T-helper 2 cell treated with Interferon-gamma antibody and Interleukin-4, amounts not matched to agents 100 ng/mL and 5 ng/mL, for 36 hours (primary cell): Measurements from ENCODE around the gene RAD51B. TPM values are rescaled to one million over a fixed set of nuclear protein-coding genes. Genes with fewer than 3 reads are reported as not detected.

Experiments
- intact Hi-C: fragments of 100-400 bp; cut with micrococcal nuclease; formaldehyde crosslinking; loops from one replicate; pipeline ENCODE4 v1.15.1; 2023
- total RNA-seq: library from RNA; stranded (reverse); gene quantifications from 2 replicates; pipeline ENCODE4 v1.2.3, GENCODE V29; 2022

RAD51B gene
- total RNA-seq, 1 donor from 2014 or later, result 31.7 TPM

- intact Hi-C loops, result no loop called here
Observed at GRCh38 chr14:68394118-68394763, 574.7 kb downstream of the RAD51B start.

DNA sequence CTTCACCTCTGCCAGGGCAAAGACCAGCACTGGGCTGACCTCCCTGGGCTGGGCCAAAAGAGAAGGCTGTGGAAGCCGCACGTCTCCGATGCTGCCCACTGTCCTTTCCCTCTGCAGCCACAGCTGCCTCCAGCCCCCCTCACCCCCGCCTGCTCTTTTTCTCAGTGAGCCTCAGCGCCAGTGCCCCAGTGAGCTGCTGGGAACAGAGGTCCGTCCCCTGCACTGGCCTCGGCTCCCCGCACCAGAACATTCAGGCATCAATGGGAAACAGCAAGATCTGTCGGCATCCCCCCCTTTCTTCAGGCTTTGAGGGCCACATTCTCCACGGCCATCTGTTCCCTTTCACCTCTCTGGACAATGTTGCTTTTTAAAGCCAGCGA, 575.2 kb downstream of the RAD51B start:
- intact Hi-C loops, result no loop called here

DNA sequence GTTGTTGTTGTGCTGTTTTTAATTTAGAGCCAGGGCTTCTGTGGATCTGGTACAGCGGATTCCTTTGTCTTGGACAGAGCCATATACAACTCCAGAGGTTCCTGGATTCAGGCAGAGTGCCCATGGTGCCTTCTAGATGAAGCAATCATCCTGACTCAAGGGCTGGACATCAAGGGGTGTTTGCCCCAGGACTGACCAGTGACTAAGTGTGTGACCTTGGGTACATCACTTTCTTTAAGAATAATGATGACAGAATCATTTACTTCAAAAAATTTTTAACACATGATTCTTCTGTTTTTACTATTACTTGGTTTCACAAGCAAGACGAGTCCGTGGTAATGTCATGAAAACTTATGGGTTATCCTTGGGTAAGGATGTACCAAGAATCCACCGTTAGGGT, 576.0 kb downstream of the RAD51B start:
- intact Hi-C loops, result no loop called here

DNA sequence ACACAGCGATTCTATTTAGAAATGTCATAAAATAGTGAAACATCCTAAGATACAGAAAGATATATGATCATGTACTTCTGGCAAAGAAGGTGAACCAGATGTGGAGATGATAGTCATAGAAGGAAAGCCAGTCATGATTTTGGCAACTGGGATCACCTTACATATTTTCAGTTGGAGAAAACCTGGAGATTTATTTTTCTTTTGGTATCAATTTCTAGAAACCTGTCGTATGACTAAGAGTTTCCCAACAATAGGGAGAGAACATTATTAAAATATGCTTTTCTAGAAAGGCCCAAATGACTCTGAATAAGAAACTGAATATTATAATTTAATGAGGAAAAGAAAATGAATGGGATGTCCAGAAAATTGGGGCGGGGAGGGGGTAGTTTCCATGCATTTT, 576.9 kb downstream of the RAD51B start:
- intact Hi-C loops, result no loop called here

DNA sequence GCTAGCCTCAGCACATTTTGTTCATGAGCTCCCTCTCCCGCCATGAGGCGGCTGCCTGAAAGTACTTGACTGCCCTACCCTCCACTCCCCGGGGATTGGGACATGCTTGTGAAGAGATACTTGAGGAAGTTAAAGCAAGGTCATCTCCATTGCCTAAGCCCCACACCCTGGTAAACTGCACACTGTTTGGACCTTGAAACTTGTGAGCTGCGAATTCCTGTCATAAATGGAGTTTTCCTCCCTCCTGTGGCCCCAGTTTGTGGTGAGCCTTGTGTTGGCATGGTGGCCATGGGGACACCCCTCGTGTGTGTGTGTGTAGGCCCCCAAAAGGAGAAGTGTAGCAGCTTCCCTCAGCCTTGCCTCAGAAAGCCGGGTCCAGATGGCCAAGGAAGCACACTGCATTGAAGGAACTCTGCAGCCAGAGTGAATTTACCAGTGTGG, 577.8 kb downstream of the RAD51B start:
- intact Hi-C loops, result no loop called here

- intact Hi-C loops, result no loop called here
Observed at GRCh38 chr14:68397822-68398221, 578.2 kb downstream of the RAD51B start.

DNA sequence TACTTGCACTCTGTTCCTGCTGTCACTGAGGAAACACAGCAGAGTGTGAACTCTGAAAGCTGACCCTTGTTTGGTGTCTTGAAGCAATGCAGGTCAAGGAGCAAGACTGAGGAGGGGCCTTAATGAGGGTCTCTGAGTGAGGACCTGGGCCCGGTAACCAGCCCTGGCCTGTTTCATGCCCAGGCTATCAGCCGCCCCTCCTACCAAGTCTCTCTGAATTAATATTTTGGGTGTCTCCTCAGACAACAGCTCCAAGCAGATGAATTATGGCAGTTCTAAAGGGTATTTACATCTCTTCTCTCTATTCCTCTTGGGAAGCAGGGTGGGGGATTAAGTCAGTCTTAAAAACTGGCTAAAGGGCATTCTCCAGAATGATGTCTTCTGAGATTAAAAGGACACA, 578.8 kb downstream of the RAD51B start:
- intact Hi-C loops, result no loop called here

DNA sequence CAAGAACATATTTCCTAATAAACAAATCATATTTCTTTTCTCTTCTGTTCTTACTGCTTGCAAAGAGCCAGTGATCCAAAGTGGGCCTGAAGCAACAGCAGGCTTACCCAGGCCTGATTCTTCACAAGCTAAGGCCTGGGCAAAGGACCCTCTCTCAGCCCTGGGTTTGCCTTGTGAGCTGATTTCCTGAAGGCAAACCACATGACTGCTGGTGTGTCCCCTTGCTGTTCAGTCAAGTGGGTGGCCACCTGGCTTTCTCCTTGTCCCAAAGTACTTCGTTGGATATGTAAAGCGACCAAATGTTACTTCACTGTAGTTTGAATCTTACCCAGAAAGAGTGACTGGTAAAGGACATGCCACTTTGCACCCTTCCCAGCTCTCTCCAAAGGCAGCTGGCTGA, 580.4 kb downstream of the RAD51B start:
- intact Hi-C loops, result no loop called here

GRCh38 chr14:68401317-68401716, 581.7 kb downstream of the RAD51B start:
- intact Hi-C loops, result no loop called here

DNA sequence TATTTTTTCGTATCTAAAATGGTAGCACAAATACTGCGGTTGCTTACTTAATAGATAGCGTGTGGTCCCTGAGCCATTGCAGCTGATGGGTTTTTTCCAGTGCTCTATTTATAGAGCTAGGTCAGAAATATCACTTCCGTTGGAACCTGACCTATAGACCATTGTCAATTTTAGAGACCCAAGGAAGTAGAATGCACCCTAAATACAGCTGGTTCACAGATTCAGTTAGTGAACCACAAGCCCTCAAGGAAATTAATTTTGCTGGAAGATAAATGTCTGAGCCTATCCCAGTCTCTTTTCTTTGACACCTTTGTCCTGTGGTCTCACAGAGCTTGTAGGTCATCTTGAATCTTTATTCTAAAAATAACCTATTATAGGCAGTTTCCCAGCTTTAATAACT, 582.3 kb downstream of the RAD51B start:
- intact Hi-C loops, result no loop called here

- intact Hi-C loops, result no loop called here
Observed at GRCh38 chr14:68402525-68403101, 583.0 kb downstream of the RAD51B start.

GRCh38 chr14:68403191-68404145, 583.9 kb downstream of the RAD51B start:
- intact Hi-C loops, result no loop called here

DNA sequence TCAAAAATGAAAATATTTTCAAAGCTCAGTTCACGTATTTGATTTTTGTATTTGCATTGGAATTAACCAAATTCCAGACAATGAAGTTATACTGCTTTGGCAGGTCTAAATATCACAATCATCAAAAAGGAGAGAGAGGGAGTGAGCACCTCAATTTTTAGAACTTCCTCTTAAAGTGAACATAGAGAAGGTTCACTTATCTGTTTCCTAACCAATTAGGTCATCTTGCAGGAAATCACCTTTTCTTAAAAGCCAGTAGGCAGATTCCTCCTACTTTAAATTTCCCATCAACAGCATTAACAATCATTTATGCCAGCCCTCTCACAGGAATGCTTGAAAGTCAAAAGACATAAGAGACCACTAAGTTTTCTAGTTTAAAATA, 584.6 kb downstream of the RAD51B start:
- intact Hi-C loops, result no loop called here

GRCh38 chr14:68404652-68405183, 585.1 kb downstream of the RAD51B start:
- intact Hi-C loops, result no loop called here

- intact Hi-C loops, result no loop called here
Observed at GRCh38 chr14:68405961-68406360, 586.4 kb downstream of the RAD51B start.

- intact Hi-C loops, result no loop called here
Observed at GRCh38 chr14:68407285-68407684, 587.7 kb downstream of the RAD51B start.

GRCh38 chr14:68407825-68408224, 588.2 kb downstream of the RAD51B start:
- intact Hi-C loops, result no loop called here

DNA sequence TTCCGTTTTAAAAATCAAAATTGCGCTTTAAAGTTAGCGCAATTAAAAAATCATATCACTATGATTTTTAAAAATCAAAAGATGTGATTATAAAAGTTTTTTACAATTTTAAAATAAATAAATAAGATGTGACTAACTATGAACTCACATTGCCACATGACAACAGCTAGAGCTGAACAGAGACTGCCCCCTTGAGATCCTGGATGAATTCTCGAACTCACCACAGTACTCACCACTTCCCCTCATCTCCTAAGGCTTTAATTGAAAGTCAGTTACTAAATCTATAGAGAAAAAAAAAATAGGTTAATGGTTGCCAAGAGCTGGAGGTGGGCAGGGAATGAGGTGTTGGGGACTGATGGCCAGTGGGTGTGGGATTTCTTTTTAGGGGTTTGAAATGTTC, 589.1 kb downstream of the RAD51B start:
- intact Hi-C loops, result no loop called here

DNA sequence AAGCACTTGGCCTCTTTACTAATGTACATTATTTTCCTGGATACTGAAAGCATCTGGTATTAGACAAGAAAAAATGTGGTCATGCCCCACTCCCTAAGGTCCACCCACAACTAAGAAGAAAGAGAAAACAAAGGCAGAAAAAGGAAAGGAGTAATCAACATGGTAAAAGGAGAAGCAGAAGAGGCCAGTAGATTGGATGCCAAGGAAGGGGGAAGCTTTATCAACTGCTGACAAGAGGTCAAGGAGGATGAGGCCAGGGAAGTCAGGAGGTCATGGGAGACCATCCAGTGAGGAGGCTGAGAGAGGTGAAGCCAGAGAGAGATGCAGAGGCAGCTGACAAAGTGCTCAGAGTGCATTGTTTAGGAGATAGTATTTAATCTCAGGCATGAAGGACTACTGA, 589.8 kb downstream of the RAD51B start:
- intact Hi-C loops, result no loop called here

- intact Hi-C loops, result no loop called here
Observed at GRCh38 chr14:68412505-68413465, 593.2 kb downstream of the RAD51B start.

GRCh38 chr14:68413509-68413908, 593.9 kb downstream of the RAD51B start:
- intact Hi-C loops, result no loop called here
